ENCODE measurements around the gene ANKRD18B. TPM values are rescaled to one million over a fixed set of nuclear protein-coding genes. Genes with fewer than 3 reads are reported as not detected.
"Not testable (repeated sequence)": the region's sequence is repeated elsewhere in the genome, so short reads cannot be mapped to it uniquely, and the experiment has no call there.

ANKRD18B gene
- total and polyA plus RNA-seq, 4 donors: 2.2 to 7.3 (median 5.8) TPM

GRCh38 chr9:33524306-33524947 is 376 bp downstream of the ANKRD18B start:
- peaks cover 15% of the 10 kb centered on the region for H3K4me1 ChIP-seq (ENCODE audit: control insufficient read depth, insufficient read depth, low read length)

GRCh38 chr9:33528069-33528468 is 4.0 kb downstream of the ANKRD18B start:
- peaks cover 22% of the 10 kb centered on the region for H3K27me3 ChIP-seq (ENCODE audit: control insufficient read depth, insufficient read depth, low read length)
- not testable (repeated sequence) for DNase-seq (ENCODE audit: low read depth in 4 of 6, low spot score in 6 of 6); H3K9me3 ChIP-seq (ENCODE audit: control insufficient read depth, insufficient read depth, low read length); H3K4me3 ChIP-seq (ENCODE audit: low read depth, low read length); H3K27ac ChIP-seq (ENCODE audit: low read depth, low read length); H3K36me3 ChIP-seq (ENCODE audit: control insufficient read depth, insufficient read depth, low read length)
- H3K4me1 ChIP-seq (ENCODE audit: control insufficient read depth, insufficient read depth, low read length): peaks cover 15% of the 10 kb centered on the region

More at GRCh38 chr9:33524306-33524947, 376 bp downstream of the ANKRD18B start:
- Histone ChIP-seq H3K4me3 (ENCODE audit: low read depth, low read length) (peak overlapping the region; percentile 18), H3K27me3 (ENCODE audit: control insufficient read depth, insufficient read depth, low read length) (peaks cover 26% of the 10 kb centered on the region), H3K9me3 (ENCODE audit: control insufficient read depth, insufficient read depth, low read length) (no peaks in the 10 kb centered on the region), H3K27ac (ENCODE audit: low read depth, low read length) (no peak overlapping the region), H3K36me3 (ENCODE audit: control insufficient read depth, insufficient read depth, low read length) (no peaks in the 10 kb centered on the region)
- peak in 2 of 6 donors; percentile 41 to 55 for DNase-seq (ENCODE audit: low read depth in 4 of 6, low spot score in 6 of 6)
- under 1% methylated on average over 41 of the region's 45 CpGs for WGBS (ENCODE audit: insufficient coverage)

GRCh38 chr9:33533958-33534357 is 9.9 kb downstream of the ANKRD18B start:
- H3K36me3 ChIP-seq (ENCODE audit: control insufficient read depth, insufficient read depth, low read length); H3K4me3 ChIP-seq (ENCODE audit: low read depth, low read length); H3K9me3 ChIP-seq (ENCODE audit: control insufficient read depth, insufficient read depth, low read length); DNase-seq (ENCODE audit: low read depth in 4 of 6, low spot score in 6 of 6); H3K4me1 ChIP-seq (ENCODE audit: control insufficient read depth, insufficient read depth, low read length); H3K27me3 ChIP-seq (ENCODE audit: control insufficient read depth, insufficient read depth, low read length); H3K27ac ChIP-seq (ENCODE audit: low read depth, low read length): not testable (repeated sequence)
- 100% methylated on average over 1 of the region's 3 CpGs for WGBS (ENCODE audit: insufficient coverage)

- H3K9me3 ChIP-seq (ENCODE audit: control insufficient read depth, insufficient read depth, low read length): no peaks in the 10 kb centered on the region
- no peak overlapping the region for H3K4me3 ChIP-seq (ENCODE audit: low read depth, low read length)
- DNase-seq (ENCODE audit: low read depth in 4 of 6, low spot score in 6 of 6): no peak
- WGBS (ENCODE audit: insufficient coverage): no CpG with 5 or more reads among the region's 2 CpGs
- H3K4me1 ChIP-seq (ENCODE audit: control insufficient read depth, insufficient read depth, low read length): no peaks in the 10 kb centered on the region
- H3K27ac ChIP-seq (ENCODE audit: low read depth, low read length): no peak overlapping the region
- no peaks in the 10 kb centered on the region for H3K27me3 ChIP-seq (ENCODE audit: control insufficient read depth, insufficient read depth, low read length)
- no peaks in the 10 kb centered on the region for H3K36me3 ChIP-seq (ENCODE audit: control insufficient read depth, insufficient read depth, low read length)
Measured at GRCh38 chr9:33535541-33535940, 11.5 kb downstream of the ANKRD18B start.

GRCh38 chr9:33543463-33543862 is 19.4 kb downstream of the ANKRD18B start:
- H3K9me3 ChIP-seq (ENCODE audit: control insufficient read depth, insufficient read depth, low read length); DNase-seq (ENCODE audit: low read depth in 4 of 6, low spot score in 6 of 6); H3K27me3 ChIP-seq (ENCODE audit: control insufficient read depth, insufficient read depth, low read length); H3K36me3 ChIP-seq (ENCODE audit: control insufficient read depth, insufficient read depth, low read length); H3K4me3 ChIP-seq (ENCODE audit: low read depth, low read length); H3K27ac ChIP-seq (ENCODE audit: low read depth, low read length); H3K4me1 ChIP-seq (ENCODE audit: control insufficient read depth, insufficient read depth, low read length): not testable (repeated sequence)
- WGBS (ENCODE audit: insufficient coverage): no CpG with 5 or more reads among the region's 2 CpGs

- not testable (repeated sequence) for DNase-seq (ENCODE audit: low read depth in 4 of 6, low spot score in 6 of 6); H3K4me3 ChIP-seq (ENCODE audit: low read depth, low read length); H3K9me3 ChIP-seq (ENCODE audit: control insufficient read depth, insufficient read depth, low read length); H3K27ac ChIP-seq (ENCODE audit: low read depth, low read length); H3K36me3 ChIP-seq (ENCODE audit: control insufficient read depth, insufficient read depth, low read length); H3K4me1 ChIP-seq (ENCODE audit: control insufficient read depth, insufficient read depth, low read length); H3K27me3 ChIP-seq (ENCODE audit: control insufficient read depth, insufficient read depth, low read length)
- WGBS (ENCODE audit: insufficient coverage): no CpG with 5 or more reads among the region's 2 CpGs
Measured at GRCh38 chr9:33545715-33546114, 21.7 kb downstream of the ANKRD18B start.

GRCh38 chr9:33548816-33549215 is 24.8 kb downstream of the ANKRD18B start:
- not testable (repeated sequence) for DNase-seq (ENCODE audit: low read depth in 4 of 6, low spot score in 6 of 6); H3K4me1 ChIP-seq (ENCODE audit: control insufficient read depth, insufficient read depth, low read length); H3K9me3 ChIP-seq (ENCODE audit: control insufficient read depth, insufficient read depth, low read length); H3K4me3 ChIP-seq (ENCODE audit: low read depth, low read length); H3K27me3 ChIP-seq (ENCODE audit: control insufficient read depth, insufficient read depth, low read length); H3K27ac ChIP-seq (ENCODE audit: low read depth, low read length); H3K36me3 ChIP-seq (ENCODE audit: control insufficient read depth, insufficient read depth, low read length)
- no CpG with 5 or more reads among the region's 4 CpGs for WGBS (ENCODE audit: insufficient coverage)

- not testable (repeated sequence) for H3K27me3 ChIP-seq (ENCODE audit: control insufficient read depth, insufficient read depth, low read length); H3K4me1 ChIP-seq (ENCODE audit: control insufficient read depth, insufficient read depth, low read length); H3K4me3 ChIP-seq (ENCODE audit: low read depth, low read length); H3K9me3 ChIP-seq (ENCODE audit: control insufficient read depth, insufficient read depth, low read length); H3K36me3 ChIP-seq (ENCODE audit: control insufficient read depth, insufficient read depth, low read length); DNase-seq (ENCODE audit: low read depth in 4 of 6, low spot score in 6 of 6); H3K27ac ChIP-seq (ENCODE audit: low read depth, low read length)
- WGBS (ENCODE audit: insufficient coverage): 100% methylated on average over 1 of the region's 3 CpGs
Measured at GRCh38 chr9:33549418-33549817, 25.4 kb downstream of the ANKRD18B start.

- H3K27me3 ChIP-seq (ENCODE audit: control insufficient read depth, insufficient read depth, low read length); DNase-seq (ENCODE audit: low read depth in 4 of 6, low spot score in 6 of 6); H3K4me1 ChIP-seq (ENCODE audit: control insufficient read depth, insufficient read depth, low read length); H3K9me3 ChIP-seq (ENCODE audit: control insufficient read depth, insufficient read depth, low read length); H3K36me3 ChIP-seq (ENCODE audit: control insufficient read depth, insufficient read depth, low read length); H3K27ac ChIP-seq (ENCODE audit: low read depth, low read length); H3K4me3 ChIP-seq (ENCODE audit: low read depth, low read length): not testable (repeated sequence)
Measured at GRCh38 chr9:33551183-33551582, 27.1 kb downstream of the ANKRD18B start.

GRCh38 chr9:33552315-33552725 is 28.3 kb downstream of the ANKRD18B start:
- H3K27ac ChIP-seq (ENCODE audit: low read depth, low read length); H3K9me3 ChIP-seq (ENCODE audit: control insufficient read depth, insufficient read depth, low read length); H3K27me3 ChIP-seq (ENCODE audit: control insufficient read depth, insufficient read depth, low read length); H3K4me3 ChIP-seq (ENCODE audit: low read depth, low read length); H3K4me1 ChIP-seq (ENCODE audit: control insufficient read depth, insufficient read depth, low read length); H3K36me3 ChIP-seq (ENCODE audit: control insufficient read depth, insufficient read depth, low read length): not testable (repeated sequence)
- WGBS (ENCODE audit: insufficient coverage): no CpG with 5 or more reads among the region's 4 CpGs
- DNase-seq (ENCODE audit: low read depth in 4 of 6, low spot score in 6 of 6): peak in 2 of 6 donors; percentile 21 to 51

Measured in spinal cord (tissue), 10 donors.